A673 (cell line): ENCODE data around the gene POU2F3. TPM values are rescaled to one million over a fixed set of nuclear protein-coding genes. Genes with fewer than 3 reads are reported as not detected.

ENCODE experiments used
- BruUV-seq: library from RNA; stranded (reverse); fragments of 400-500 nt; replicated peaks from 2 replicates; lab custom pipeline; 2021; lab: Mats Ljungman, UMichigan
- CTCF ChIA-PET: fragments of 300-600 bp; sonication (Branson Sonifier 250); formaldehyde crosslinking; loops from one replicate; lab custom pipeline; 2022; ENCODE audit warnings: antibody characterized with exemption; lab: Charles Lee
- POLR2A ChIA-PET: fragments of 300-600 bp; sonication (Branson Sonifier 250); formaldehyde crosslinking; loops from one replicate; lab custom pipeline; 2022; ENCODE audit warnings: antibody characterized with exemption; ENCODE audit not compliant: low non-redundant PET; lab: Charles Lee
- DNase-seq: peaks from one replicate; pipeline ENCODE4 v3.0.0-alpha.2; 2015; ENCODE audit warnings: low spot score
- H3K27ac ChIP-seq: fragments of 200-600 bp; sonication (generic); 2 replicates; pipeline ENCODE4 v1.5.1; 2016; ENCODE audit warnings: mixed run types, low read depth, mild to moderate bottlenecking, mixed read lengths, antibody characterized with exemption, low read length; ENCODE audit not compliant: poor library complexity, severe bottlenecking
- H3K27me3 ChIP-seq: fragments of 200-600 bp; sonication (generic); replicated peaks from 2 replicates; pipeline ENCODE4 v1.6.1; 2017; ENCODE audit warnings: mixed run types, low read depth, mild to moderate bottlenecking, mixed read lengths, antibody characterized with exemption, low read length; ENCODE audit not compliant: insufficient read depth, poor library complexity
- H3K36me3 ChIP-seq: fragments of 200-600 bp; sonication (generic); 2 replicates; pipeline ENCODE4 v1.6.1; 2016; ENCODE audit warnings: mixed run types, mild to moderate bottlenecking, mixed read lengths, antibody characterized with exemption, low read length; ENCODE audit not compliant: insufficient read depth, poor library complexity, severe bottlenecking
- H3K4me1 ChIP-seq: fragments of 200-600 bp; sonication (generic); 2 replicates; pipeline ENCODE4 v1.6.1; 2017; ENCODE audit warnings: mixed run types, mild to moderate bottlenecking, mixed read lengths, antibody characterized with exemption, low read length; ENCODE audit not compliant: insufficient read depth, poor library complexity, severe bottlenecking
- H3K4me3 ChIP-seq: fragments of 200-600 bp; sonication (generic); 2 replicates; pipeline ENCODE4 v1.5.1; 2016; ENCODE audit warnings: low read depth, mixed run types, mild to moderate bottlenecking, mixed read lengths, low read length; ENCODE audit not compliant: poor library complexity, severe bottlenecking
- H3K9me3 ChIP-seq: fragments of 200-600 bp; sonication (generic); 2 replicates; pipeline ENCODE4 v1.6.1; 2016; ENCODE audit warnings: mixed run types, low read depth, mild to moderate bottlenecking, mixed read lengths, antibody characterized with exemption, low read length; ENCODE audit not compliant: poor library complexity, severe bottlenecking
- CTCF ChIP-seq: fragments of 300-800, 200-600 bp; sonication (generic); conservative IDR thresholded peaks from 2 replicates; pipeline ENCODE4 v1.5.1; 2017; ENCODE audit warnings: low read depth, mild to moderate bottlenecking, antibody characterized with exemption, low read length, moderate library complexity, mixed read lengths
- EZH2 ChIP-seq: fragments of 200-600 bp; sonication (generic); IDR thresholded peaks from 2 replicates; pipeline ENCODE4 v1.6.1; 2017; ENCODE audit warnings: borderline replicate concordance, low read depth, mild to moderate bottlenecking, mixed read lengths, antibody characterized with exemption, low read length; ENCODE audit not compliant: poor library complexity, severe bottlenecking
- intact Hi-C: fragments of 100-400 bp; cut with micrococcal nuclease; formaldehyde crosslinking; loops from one replicate; pipeline ENCODE4 v1.10.0; 2022; ENCODE audit not compliant: unreplicated experiment
- total RNA-seq: library from RNA; stranded (reverse); gene quantifications from 2 replicates; pipeline ENCODE4 v1.2.3, GENCODE V29; 2021

POU2F3 gene
- total RNA-seq, 1 experiment from 2014 or later = not detected

GRCh38 chr11:120212259-120212878 is 27.6 kb upstream of the POU2F3 start:
- no peak for DNase-seq
- TF ChIP-seq CTCF (no peak), EZH2 (no peak)
- H3K27me3 ChIP-seq = no peaks in the 10 kb centered on the region
- H3K9me3 ChIP-seq = no peaks in the 10 kb centered on the region
- BruUV-seq = TSS peak; percentile 55
- POLR2A ChIA-PET = interaction anchor here (0.7 kb wide), 1 partner anchor 256 kb away, joined by 9 read pairs; no protein-coding TSS in a partner anchor
- CTCF ChIA-PET = interaction anchor here (0.6 to 0.9 kb wide), 2 partner anchors 22 to 981 kb away, joined by 3 to 6 read pairs; no protein-coding TSS in a partner anchor
- intact Hi-C loops = no loop called here
- peak overlapping the region; percentile 15 for H3K4me3 ChIP-seq
- no peaks in the 10 kb centered on the region for H3K36me3 ChIP-seq
- H3K27ac ChIP-seq = no peak overlapping the region
- peaks cover 34% of the 10 kb centered on the region for H3K4me1 ChIP-seq

- no TSS peak for BruUV-seq
- H3K9me3 ChIP-seq = no peaks in the 10 kb centered on the region
- H3K4me1 ChIP-seq = peaks cover 28% of the 10 kb centered on the region
- H3K27ac ChIP-seq = no peak overlapping the region
- H3K4me3 ChIP-seq = no peak overlapping the region
- ChIA-PET POLR2A (interaction anchor here (0.7 kb wide), 1 partner anchor 256 kb away, joined by 9 read pairs; no protein-coding TSS in a partner anchor), CTCF (interaction anchor here (0.6 to 0.9 kb wide), 2 partner anchors 23 to 981 kb away, joined by 3 to 6 read pairs; no protein-coding TSS in a partner anchor)
- TF ChIP-seq CTCF = no peak
- TF ChIP-seq EZH2 = no peak
- intact Hi-C loops = no loop called here
- H3K36me3 ChIP-seq = no peaks in the 10 kb centered on the region
- no peaks in the 10 kb centered on the region for H3K27me3 ChIP-seq
- no peak for DNase-seq
Observed at GRCh38 chr11:120212926-120213325, 27.0 kb upstream of the POU2F3 start.

- H3K4me1 ChIP-seq = peaks cover 15% of the 10 kb centered on the region
- H3K4me3 ChIP-seq = no peak overlapping the region
- BruUV-seq = no TSS peak
- no peaks in the 10 kb centered on the region for H3K36me3 ChIP-seq
- ChIA-PET CTCF (no interaction called here), POLR2A (no interaction called here)
- intact Hi-C loops = no loop called here
- no peaks in the 10 kb centered on the region for H3K27me3 ChIP-seq
- no peaks in the 10 kb centered on the region for H3K9me3 ChIP-seq
- no peak for DNase-seq
- TF ChIP-seq EZH2 (no peak), CTCF (no peak)
- H3K27ac ChIP-seq = no peak overlapping the region
Observed at GRCh38 chr11:120214581-120214980, 25.4 kb upstream of the POU2F3 start.
